HCT116 (cell line): ENCODE results near the gene NPVF. TPM values are rescaled to one million over a fixed set of nuclear protein-coding genes. Genes with fewer than 3 reads are reported as not detected.

Experiments used
- ATAC-seq: fragments of 200-7000 bp; cut with Tn5 transposase; 2 replicates; pipeline ENCODE4 v1.9.1; 2020; ENCODE audit warnings: mild to moderate bottlenecking, moderate library complexity
- BruUV-seq: library from RNA; stranded (reverse); fragments of 400-500 nt; replicated peaks from 2 replicates; lab custom pipeline; 2021; lab: Mats Ljungman, UMichigan
- CTCF ChIA-PET: fragments of 300-600 bp; sonication (Branson Sonifier 250); formaldehyde crosslinking; loops from one replicate; lab custom pipeline; 2021; ENCODE audit warnings: antibody characterized with exemption; lab: Charles Lee
- POLR2A ChIA-PET: fragments of 300-600, 350-600 bp; sonication (Branson Sonifier 250); formaldehyde crosslinking; loops from one replicate; lab custom pipeline; 2021; ENCODE audit warnings: antibody characterized with exemption; lab: Charles Lee
- RAD21 ChIA-PET, 2 experiments: fragments of 300-600 bp; sonication (Branson Sonifier 250); formaldehyde crosslinking; loops; one replicate each; lab custom pipeline; 2023; ENCODE audit warnings: low total read pairs in 2 of 2; ENCODE audit not compliant: uncharacterized antibody in 2 of 2, unreplicated experiment in 2 of 2, low non-redundant PET in 1 of 2; lab: Charles Lee
- DNase-seq: peaks from one replicate; pipeline ENCODE4 v3.0.0-alpha.2; 2010; ENCODE audit warnings: low read depth, low spot score
- H2AFZ ChIP-seq: fragments of 200-600 bp; shearing (Covaris generic), sonication (generic); 2 replicates; pipeline ENCODE4 v1.6.1; 2017; ENCODE audit warnings: low read depth, mixed run types, mixed read lengths, antibody characterized with exemption, low read length; ENCODE audit not compliant: poor library complexity, severe bottlenecking
- H3K27ac ChIP-seq: 2 replicates; pipeline ENCODE4 v1.5.1; 2012; ENCODE audit warnings: low read depth, low read length
- H3K27me3 ChIP-seq: fragments of 200-600 bp; sonication (generic); 2 replicates; pipeline ENCODE4 v1.6.1; 2016; ENCODE audit warnings: mixed run types, low read length, mixed read lengths; ENCODE audit not compliant: insufficient read depth
- H3K36me3 ChIP-seq, 2 experiments: fragments of 200-500 bp in 1 of 2; fragments of 200-600 bp in 1 of 2; sonication (Bioruptor generic) in 1 of 2; sonication (generic) in 1 of 2; 2 replicates each; pipeline versions ENCODE4 v1.5.1 to v1.6.1; 2014 to 2016; ENCODE audit warnings: low read length in 2 of 2, inconsistent platforms in 1 of 2, mixed read lengths in 1 of 2, mixed run types in 1 of 2; ENCODE audit not compliant: insufficient read depth in 2 of 2, control insufficient read depth in 1 of 2
- H3K4me1 ChIP-seq, 2 experiments: fragments of 200-600 bp in 1 of 2; sonication (generic) in 1 of 2; 2 replicates each; pipeline versions ENCODE4 v1.5.1 to v1.6.1; 2012 to 2017; ENCODE audit warnings: low read length in 2 of 2, inconsistent platforms in 1 of 2, mild to moderate bottlenecking in 1 of 2, mixed read lengths in 1 of 2, mixed run types in 1 of 2, moderate library complexity in 1 of 2; ENCODE audit not compliant: insufficient read depth in 2 of 2, control insufficient read depth in 1 of 2
- H3K4me2 ChIP-seq: fragments of 200-600 bp; sonication (generic); 2 replicates; pipeline ENCODE4 v1.6.1; 2017; ENCODE audit warnings: mixed run types, low read length, mixed read lengths
- H3K4me3 ChIP-seq, 2 experiments: fragments of 200-600 bp in 1 of 2; sonication (generic) in 1 of 2; replicated peaks in 1 of 2; 2 replicates each; pipeline ENCODE4 v1.5.1; 2011 to 2016; ENCODE audit warnings: low read length in 2 of 2, control low read depth in 1 of 2, low read depth in 1 of 2, mild to moderate bottlenecking in 1 of 2, mixed read lengths in 1 of 2, mixed run types in 1 of 2
- H3K79me2 ChIP-seq: fragments of 200-600 bp; sonication (generic); 2 replicates; pipeline ENCODE4 v1.6.1; 2017; ENCODE audit warnings: mild to moderate bottlenecking, mixed run types, low read length, moderate library complexity, mixed read lengths; ENCODE audit not compliant: insufficient read depth
- H3K9ac ChIP-seq: fragments of 200-600 bp; sonication (generic); 2 replicates; pipeline ENCODE4 v1.6.1; 2016; ENCODE audit warnings: low read length, mixed read lengths
- H3K9me2 ChIP-seq: fragments of 200-600 bp; sonication (generic), shearing (Covaris generic); 2 replicates; pipeline ENCODE4 v1.6.1; 2017; ENCODE audit warnings: mixed run types, mild to moderate bottlenecking, moderate library complexity; ENCODE audit not compliant: insufficient read depth
- H3K9me3 ChIP-seq, 2 experiments: fragments of 200-500 bp in 1 of 2; fragments of 200-600 bp in 1 of 2; sonication (Bioruptor generic) in 1 of 2; sonication (generic) in 1 of 2; 2 replicates each; pipeline ENCODE4 v1.6.1; 2014 to 2017; ENCODE audit warnings: low read length in 2 of 2, mixed read lengths in 2 of 2, inconsistent platforms in 1 of 2, low read depth in 1 of 2, mild to moderate bottlenecking in 1 of 2, mixed run types in 1 of 2, moderate library complexity in 1 of 2; ENCODE audit not compliant: control insufficient read depth in 1 of 2, insufficient read depth in 1 of 2
- H4K20me1 ChIP-seq: fragments of 200-600 bp; sonication (generic), shearing (Covaris generic); 2 replicates; pipeline ENCODE4 v1.6.1; 2017; ENCODE audit warnings: mixed run types, mild to moderate bottlenecking, moderate library complexity; ENCODE audit not compliant: insufficient read depth
- CBX3 ChIP-seq: IDR thresholded peaks from 2 replicates; pipeline ENCODE4 v1.6.1; 2012; ENCODE audit warnings: low read depth
- CTCF ChIP-seq, 3 experiments: fragments of 200-600 bp in 1 of 3; sonication (generic) in 1 of 3; IDR thresholded peaks in 2 of 3; conservative IDR thresholded peaks in 1 of 3; 2 replicates each; pipeline ENCODE4 v1.5.1; 2012 to 2017; ENCODE audit warnings: low read depth in 2 of 3, low read length in 2 of 3, antibody characterized with exemption in 1 of 3, borderline replicate concordance in 1 of 3, control low read depth in 1 of 3, mild to moderate bottlenecking in 1 of 3, mixed read lengths in 1 of 3, mixed run types in 1 of 3, moderate library complexity in 1 of 3; ENCODE audit not compliant: insufficient read depth in 1 of 3
- EGR1 ChIP-seq: IDR thresholded peaks from 2 replicates; pipeline ENCODE4 v1.6.1; 2012; ENCODE audit warnings: low read depth
- ELF1 ChIP-seq: IDR thresholded peaks from 2 replicates; pipeline ENCODE4 v1.6.1; 2012; ENCODE audit warnings: low read depth, borderline replicate concordance
- EZH2 ChIP-seq: fragments of 200-600 bp; sonication (generic); IDR thresholded peaks from 2 replicates; pipeline ENCODE4 v1.6.1; 2017; ENCODE audit warnings: antibody characterized with exemption, mixed run types
- EZH2phosphoT487 ChIP-seq: fragments of 200-600 bp; IDR thresholded peaks from 2 replicates; pipeline ENCODE4 v1.6.1; 2018; ENCODE audit warnings: antibody characterized with exemption, borderline replicate concordance
- FOSL1 ChIP-seq: IDR thresholded peaks from 2 replicates; pipeline ENCODE4 v1.6.1; 2012; ENCODE audit warnings: low read depth
- POLR2AphosphoS5 ChIP-seq: IDR thresholded peaks from 2 replicates; pipeline ENCODE4 v1.6.1; 2011; ENCODE audit warnings: mild to moderate bottlenecking, low read depth, low read length, moderate library complexity
- RAD21 ChIP-seq: IDR thresholded peaks from 2 replicates; pipeline ENCODE4 v1.6.1; 2012; ENCODE audit warnings: low read depth, mild to moderate bottlenecking
- ZBTB33 ChIP-seq: IDR thresholded peaks from 2 replicates; pipeline ENCODE4 v1.6.1; 2011; ENCODE audit warnings: mild to moderate bottlenecking, low read length, moderate library complexity; ENCODE audit not compliant: insufficient replicate concordance; ENCODE audit errors: extremely low read depth
- ZNF274 ChIP-seq: fragments of 200-500 bp; sonication (Bioruptor generic); IDR thresholded peaks from 2 replicates; pipeline ENCODE4 v1.6.1; 2014; ENCODE audit warnings: mild to moderate bottlenecking, low read depth, low read length, inconsistent platforms
- intact Hi-C: fragments of 100-400 bp; cut with micrococcal nuclease; formaldehyde crosslinking; loops from 2 replicates; pipeline ENCODE4 v1.10.0; 2022
- total RNA-seq: library from RNA; stranded (reverse); gene quantifications from one replicate; pipeline ENCODE4 v1.2.1, GENCODE V29; 2021; ENCODE audit not compliant: unreplicated experiment

Gene NPVF
- total RNA-seq, 1 experiment from 2014 or later, result not detected

GRCh38 chr7:25253714-25254113, 25.4 kb upstream of the NPVF start:
- no peak for TF ChIP-seq CTCF (IDR thresholded peaks at IDR 0.05 in 2 of 3, conservative IDR thresholded peaks at IDR 0.05 in 1 of 3; ENCODE audit: borderline replicate concordance in 1 of 3, insufficient read depth in 1 of 3, low read depth in 2 of 3, low read length in 2 of 3)
- TF ChIP-seq POLR2AphosphoS5, result no peak
- no peak for TF ChIP-seq EGR1
- TF ChIP-seq EZH2phosphoT487, result no peak
- no peak for TF ChIP-seq ZBTB33
- TF ChIP-seq EZH2, result no peak
- no peak for TF ChIP-seq RAD21
- TF ChIP-seq ELF1, result no peak
- no peak for TF ChIP-seq CBX3
- TF ChIP-seq FOSL1, result no peak
- no peak for TF ChIP-seq ZNF274
- BruUV-seq, result no TSS peak
- Histone ChIP-seq H3K4me1 (no peaks in the 10 kb centered on the region), H3K36me3 (no peaks in the 10 kb centered on the region), H2AFZ (no peak overlapping the region), H3K4me3 (no peak overlapping the region), H3K27ac (no peak overlapping the region), H3K9me2 (no peaks in the 10 kb centered on the region), H3K79me2 (no peaks in the 10 kb centered on the region), H3K9me3 (no peaks in the 10 kb centered on the region), H3K27me3 (peaks cover 24% of the 10 kb centered on the region; the same call in 1 of the 2 replicates), H3K9ac (no peak overlapping the region), H4K20me1 (no peaks in the 10 kb centered on the region; the same call in 1 of the 2 replicates), H3K4me2 (no peak overlapping the region)
- ATAC-seq (no peak), DNase-seq (no peak)
- CTCF ChIA-PET, result no interaction called here
- intact Hi-C loops, result no loop called here
- POLR2A ChIA-PET, result no interaction called here
- RAD21 ChIA-PET, result no interaction called here
